Epithelial cell of esophagus (primary cell): ENCODE measurements around the gene AADAT.

ENCODE experiments used
- DNase-seq: peaks from one replicate; pipeline ENCODE4 v3.0.0; 2010; ENCODE audit warnings: low read depth
- H3K4me3 ChIP-seq: 2 replicates; pipeline ENCODE4 v1.5.1; 2011; ENCODE audit warnings: mild to moderate bottlenecking, low read length, control low read depth
- CTCF ChIP-seq: IDR thresholded peaks from 2 replicates; pipeline ENCODE4 v1.5.1; 2011; ENCODE audit warnings: low read depth, mild to moderate bottlenecking, low read length, control low read depth, inconsistent platforms; ENCODE audit not compliant: insufficient read depth; ENCODE audit errors: missing control alignments

Gene AADAT

GRCh38 chr4:170026253-170027021 lies 63.3 kb downstream of the AADAT start, which contains the start of gene MFAP3L:
TSS of gene MFAP3L (minus strand) at chr4:170026395. CDS start at chr4:170005877, 20,518 bp downstream.
- peak within 1 kb of the TSS; percentile 61 for H3K4me3 ChIP-seq
- TF ChIP-seq CTCF, result no peak
- DNase-seq, result peak; percentile 96

- peak overlapping the region; percentile 50 for H3K4me3 ChIP-seq
- peak; percentile 14 for DNase-seq
- TF ChIP-seq CTCF, result no peak
These were observed 64.1 kb downstream of the AADAT start for GRCh38 chr4:170025523-170026252.

- H3K4me3 ChIP-seq, result no peak overlapping the region
- DNase-seq, result no peak
- no peak for TF ChIP-seq CTCF
These were observed 67.5 kb downstream of the AADAT start for GRCh38 chr4:170022211-170022610.

- DNase-seq, result no peak
These were observed 72.5 kb downstream of the AADAT start for GRCh38 chr4:170017252-170017651.

GRCh38 chr4:170015285-170015684 lies 74.5 kb downstream of the AADAT start:
- DNase-seq, result no peak
- H3K4me3 ChIP-seq, result no peak overlapping the region
- no peak for TF ChIP-seq CTCF

More at GRCh38 chr4:170017252-170017651, 72.5 kb downstream of the AADAT start:
- no peak for TF ChIP-seq CTCF
- H3K4me3 ChIP-seq, result no peak overlapping the region

- no peak overlapping the region for H3K4me3 ChIP-seq
- DNase-seq, result no peak
- TF ChIP-seq CTCF, result no peak
These were observed 75.3 kb downstream of the AADAT start for GRCh38 chr4:170014359-170015011.
